ENCODE data around the gene MAP3K4. TPM values are rescaled to one million over a fixed set of nuclear protein-coding genes. Genes with fewer than 3 reads are reported as not detected.

Gene MAP3K4
- total and polyA plus RNA-seq, 2 of the 4 experiments (the other 2 are of a cell fraction) = 11.5 to 20.4 TPM

DNA sequence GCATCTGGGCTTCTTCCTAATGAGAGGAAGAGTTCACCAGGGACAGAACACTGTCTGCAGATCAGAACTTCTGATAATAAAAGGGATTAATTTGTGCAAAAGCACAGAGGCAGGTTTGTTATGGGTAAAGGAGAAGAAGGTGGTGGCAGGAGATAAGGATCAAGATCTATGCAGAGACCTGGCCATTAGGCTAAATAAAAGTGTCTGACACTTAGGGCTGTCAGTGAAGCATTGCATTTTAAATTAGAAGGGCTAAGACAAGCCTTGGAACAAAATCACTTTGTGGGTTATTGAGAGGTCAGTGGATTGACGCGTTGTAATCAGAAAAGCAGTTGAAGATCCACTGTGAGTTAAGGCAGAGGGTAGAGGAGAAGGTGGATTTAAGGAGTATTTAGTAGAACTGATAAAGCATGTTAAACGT is 76.8 kb downstream of the MAP3K4 start:
- ChIA-PET POLR2A (ENCODE audit: unreplicated experiment) (no interaction called here), CTCF (interaction anchor here (0.5 kb wide), 1 partner anchor 67 kb away, joined by 4 read pairs; no protein-coding TSS in a partner anchor)

More for the DNA sequence above, 76.8 kb downstream of the MAP3K4 start:
- peaks cover 3% of the 10 kb centered on the region for H3K36me3 ChIP-seq (ENCODE audit: control insufficient read depth, insufficient read depth, low read length)
- no peak overlapping the region for H3K14ac ChIP-seq (replicated peaks; ENCODE audit: low read depth, low read length)
- ATAC-seq (ENCODE audit: low read depth) (no peak), DNase-seq (no peak)
- no TSS peak for BruUV-seq (replicated peaks)
- no peak overlapping the region for H2BK20ac ChIP-seq (ENCODE audit: low read depth, low read length)
- intact Hi-C loops (cut with micrococcal nuclease) (no loop called here), in situ Hi-C loops (cut with MboI; ENCODE audit: low sequenced_read_pairs) (no loop called here), dilution Hi-C loops (cut with HindIII; ENCODE audit: low sequenced_read_pairs, unreplicated experiment) (no loop called here)
- peaks cover 14% of the 10 kb centered on the region; the same call in 1 of the 2 replicates for H3K9me1 ChIP-seq (ENCODE audit: insufficient read depth, low read length)
- no peak overlapping the region for H4K8ac ChIP-seq (ENCODE audit: low read depth in 2 of 2, low read length in 2 of 2)
- H3K4me1 ChIP-seq (ENCODE audit: control insufficient read depth, insufficient read depth, low read length) = no peaks in the 10 kb centered on the region
- no peak overlapping the region for H2BK120ac ChIP-seq (ENCODE audit: low read depth, low read length)
- no peak overlapping the region for H2BK5ac ChIP-seq (ENCODE audit: low read depth, low read length, poor library complexity, severe bottlenecking)
- H2BK15ac ChIP-seq (ENCODE audit: low read depth, low read length) = no peak overlapping the region
- no peaks in the 10 kb centered on the region for H3K27me3 ChIP-seq (ENCODE audit: control insufficient read depth, insufficient read depth, low read length)
- peaks cover 20 to 26% of the 10 kb centered on the region in 2 experiments for H3K79me1 ChIP-seq (ENCODE audit: low read depth in 1 of 2, low read length in 2 of 2)
- H3K23ac ChIP-seq (ENCODE audit: low read depth, low read length) = no peak overlapping the region
- H3K18ac ChIP-seq (ENCODE audit: low read depth, low read length) = no peak overlapping the region
- no peak overlapping the region for H4K91ac ChIP-seq (ENCODE audit: insufficient read depth, low read depth, low read length)
- no peak overlapping the region for H2AK5ac ChIP-seq (ENCODE audit: low read depth, low read length)
- no peak overlapping the region for H2AK9ac ChIP-seq (replicated peaks; ENCODE audit: low read depth, low read length, poor library complexity)
- H3K4me2 ChIP-seq (ENCODE audit: low read depth, low read length) = no peak overlapping the region
- no peak overlapping the region for H2AFZ ChIP-seq (replicated peaks; ENCODE audit: low read length, poor library complexity)
- H4K20me1 ChIP-seq (ENCODE audit: insufficient read depth, low read length) = 0 out of 2 replicates have a peak, but pooled peaks cover 5% of the 10 kb centered on the region
- 83% methylated on average over 3 of the region's 3 CpGs; no CpG with 5 or more reads in 1 of the 2 experiments for WGBS, 2 experiments (ENCODE audit: extremely low coverage in 2 of 2, insufficient read length in 1 of 2)
- no peak overlapping the region for H3K56ac ChIP-seq (ENCODE audit: extremely low read depth, insufficient read depth, low read length)
- H3K9ac ChIP-seq (ENCODE audit: low read depth, low read length) = no peak overlapping the region
- no peak overlapping the region for H3K4ac ChIP-seq (ENCODE audit: low read depth, low read length)
- no peak overlapping the region for H3K4me3 ChIP-seq (ENCODE audit: insufficient read depth, low read depth, low read length)
- H3K9me3 ChIP-seq (ENCODE audit: control insufficient read depth, insufficient read depth, low read length) = no peaks in the 10 kb centered on the region
- no peak overlapping the region for H3K27ac ChIP-seq (ENCODE audit: insufficient read depth, low read length)
- no peak overlapping the region for H4K5ac ChIP-seq (ENCODE audit: low read depth, low read length)
- no peak for TF ChIP-seq SMC3 (IDR thresholded peaks at IDR 0.05; ENCODE audit: low read depth, low read length)
- TF ChIP-seq NFE2L2 (IDR thresholded peaks at IDR 0.05; ENCODE audit: low read depth, low read length) = no peak
- TF ChIP-seq RAD21 (IDR thresholded peaks at IDR 0.05; ENCODE audit: low read length) = no peak
- no peak for TF ChIP-seq CEBPB (IDR thresholded peaks at IDR 0.05; ENCODE audit: low read depth, low read length)
- TF ChIP-seq ELK1 (IDR thresholded peaks at IDR 0.05; ENCODE audit: borderline replicate concordance, low read depth, low read length) = no peak
- no peak for TF ChIP-seq RFX5 (IDR thresholded peaks at IDR 0.05; ENCODE audit: low read depth, low read length)
- no peak for TF ChIP-seq FOS (IDR thresholded peaks at IDR 0.05; ENCODE audit: low read depth, low read length)
- no peak for TF ChIP-seq MAFK (IDR thresholded peaks at IDR 0.05; ENCODE audit: low read depth, low read length)
- no peak for TF ChIP-seq POLR2A (IDR thresholded peaks at IDR 0.05; ENCODE audit: low read depth, low read length)
- no peak for TF ChIP-seq MAZ (IDR thresholded peaks at IDR 0.05; ENCODE audit: borderline replicate concordance, low read depth, low read length)
- TF ChIP-seq CHD1 (IDR thresholded peaks at IDR 0.05; ENCODE audit: low read depth, low read length) = no peak
- no peak for TF ChIP-seq MXI1 (IDR thresholded peaks at IDR 0.05; ENCODE audit: borderline replicate concordance, low read depth, low read length)
- TF ChIP-seq, protein P1, sequence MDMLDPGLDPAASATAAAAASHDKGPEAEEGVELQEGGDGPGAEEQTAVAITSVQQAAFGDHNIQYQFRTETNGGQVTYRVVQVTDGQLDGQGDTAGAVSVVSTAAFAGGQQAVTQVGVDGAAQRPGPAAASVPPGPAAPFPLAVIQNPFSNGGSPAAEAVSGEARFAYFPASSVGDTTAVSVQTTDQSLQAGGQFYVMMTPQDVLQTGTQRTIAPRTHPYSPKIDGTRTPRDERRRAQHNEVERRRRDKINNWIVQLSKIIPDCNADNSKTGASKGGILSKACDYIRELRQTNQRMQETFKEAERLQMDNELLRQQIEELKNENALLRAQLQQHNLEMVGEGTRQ (IDR thresholded peaks at IDR 0.05; ENCODE audit: low read depth, low read length) = no peak
- no peak for TF ChIP-seq CTCF (conservative IDR thresholded peaks at IDR 0.05; ENCODE audit: low read depth, low read length)
- no peak for TF ChIP-seq BHLHE40 (IDR thresholded peaks at IDR 0.05; ENCODE audit: low read depth, low read length)
- TF ChIP-seq RCOR1 (IDR thresholded peaks at IDR 0.05; ENCODE audit: insufficient replicate concordance, low read length) = no peak
